SK-N-SH treated with all-trans-retinoic acid at 6 μM for 48 hours (cell line): Measurements from ENCODE around the gene DAB2.

Experiments used
- ATAC-seq: fragments of 200-7000 bp; cut with Tn5 transposase; 3 replicates; pipeline ENCODE4 v1.9.1; 2020; ENCODE audit warnings: mild to moderate bottlenecking, moderate library complexity
- ARNTL ChIP-seq: fragments of 450-650 bp; formaldehyde crosslinking; IDR thresholded peaks from 2 replicates; pipeline ENCODE4 v1.5.0; 2020; ENCODE audit warnings: low read depth, mild to moderate bottlenecking, moderate library complexity, borderline replicate concordance
- BACH2 ChIP-seq: fragments of 250-450 bp; sonication (Bioruptor Pico); IDR thresholded peaks from 2 replicates; pipeline ENCODE4 v1.9.0; 2021; ENCODE audit warnings: mild to moderate bottlenecking, borderline replicate concordance
- CSDC2 ChIP-seq: fragments of 250-450 bp; sonication (Bioruptor Pico); IDR thresholded peaks from 2 replicates; pipeline ENCODE4 v1.5.0; 2020; ENCODE audit warnings: mild to moderate bottlenecking, moderate library complexity
- ESRRG ChIP-seq: fragments of 250-450 bp; sonication (Bioruptor Pico); IDR thresholded peaks from 2 replicates; pipeline ENCODE4 v1.6.1; 2021; ENCODE audit warnings: mild to moderate bottlenecking
- GLIS3 ChIP-seq: fragments of 250-450 bp; sonication (Bioruptor Pico); IDR thresholded peaks from 2 replicates; pipeline ENCODE4 v1.5.0; 2020; ENCODE audit warnings: mild to moderate bottlenecking, moderate library complexity
- ISL1 ChIP-seq: fragments of 250-450 bp; sonication (Bioruptor Pico); IDR thresholded peaks from 2 replicates; pipeline ENCODE4 v2.1.2; 2022; ENCODE audit warnings: mild to moderate bottlenecking, moderate library complexity
- OSR1 ChIP-seq: fragments of 250-450 bp; sonication (Bioruptor Pico); IDR thresholded peaks from 2 replicates; pipeline ENCODE4 v1.8.0; 2022; ENCODE audit warnings: moderate library complexity, mild to moderate bottlenecking, inconsistent platforms
- PPARA ChIP-seq: fragments of 250-450 bp; sonication (Bioruptor Pico); IDR thresholded peaks from 2 replicates; pipeline ENCODE4 v1.5.0; 2020; ENCODE audit warnings: mild to moderate bottlenecking, borderline replicate concordance
- RARB ChIP-seq: fragments of 250-450 bp; sonication (Bioruptor Pico); IDR thresholded peaks from 2 replicates; pipeline ENCODE4 v1.8.0; 2021; ENCODE audit warnings: mild to moderate bottlenecking, moderate library complexity
- SNAI2 ChIP-seq: fragments of 250-450 bp; sonication (Bioruptor Pico); IDR thresholded peaks from 2 replicates; pipeline ENCODE4 v1.5.0; 2020; ENCODE audit warnings: mild to moderate bottlenecking, moderate library complexity
- TOX ChIP-seq: fragments of 250-450 bp; sonication (Bioruptor Pico); IDR thresholded peaks from 2 replicates; pipeline ENCODE4 v1.8.0; 2021; ENCODE audit warnings: mild to moderate bottlenecking, moderate library complexity, borderline replicate concordance
- ZC3H10 ChIP-seq: fragments of 250-450 bp; sonication (Bioruptor Pico); IDR thresholded peaks from 2 replicates; pipeline ENCODE4 v1.5.1; 2021; ENCODE audit warnings: mild to moderate bottlenecking, moderate library complexity
- ZFP3 ChIP-seq: fragments of 250-450 bp; sonication (Bioruptor Pico); IDR thresholded peaks from 2 replicates; pipeline ENCODE4 v1.5.0; 2020; ENCODE audit warnings: mild to moderate bottlenecking, moderate library complexity
- ZFP30 ChIP-seq: fragments of 450-650 bp; formaldehyde crosslinking; IDR thresholded peaks from 2 replicates; pipeline ENCODE4 v1.5.0; 2022; ENCODE audit warnings: mild to moderate bottlenecking, moderate library complexity
- ZNF70 ChIP-seq: fragments of 450-650 bp; formaldehyde crosslinking; IDR thresholded peaks from 2 replicates; pipeline ENCODE4 v1.5.0; 2020; ENCODE audit warnings: mild to moderate bottlenecking, moderate library complexity
- ZNF8 ChIP-seq: fragments of 450-650 bp; formaldehyde crosslinking; IDR thresholded peaks from 2 replicates; pipeline ENCODE4 v1.5.0; 2020; ENCODE audit warnings: mild to moderate bottlenecking, moderate library complexity
- TF ChIP-seq, protein P1 (sequence below): fragments of 250-450 bp; sonication (Bioruptor Pico); IDR thresholded peaks from 2 replicates; pipeline ENCODE4 v1.8.0; 2021; ENCODE audit warnings: low read depth, mild to moderate bottlenecking, moderate library complexity, borderline replicate concordance
- TF ChIP-seq, protein P2 (sequence below): fragments of 250-450 bp; sonication (Bioruptor Pico); IDR thresholded peaks from 2 replicates; pipeline ENCODE4 v1.5.1; 2020; ENCODE audit warnings: low read depth, mild to moderate bottlenecking, moderate library complexity
- TF ChIP-seq, protein P3 (sequence below): fragments of 250-450 bp; sonication (Bioruptor Pico); IDR thresholded peaks from 2 replicates; pipeline ENCODE4 v1.5.1; 2021; ENCODE audit warnings: mild to moderate bottlenecking, moderate library complexity
- TF ChIP-seq, protein P4 (sequence below): fragments of 250-450 bp; sonication (Bioruptor Pico); IDR thresholded peaks from 2 replicates; pipeline ENCODE4 v1.8.0; 2020; ENCODE audit warnings: mild to moderate bottlenecking, moderate library complexity, borderline replicate concordance
- TF ChIP-seq, protein P5 (sequence below): fragments of 250-450 bp; sonication (Bioruptor Pico); IDR thresholded peaks from 2 replicates; pipeline ENCODE4 v1.5.0; 2020; ENCODE audit warnings: mild to moderate bottlenecking, moderate library complexity

Gene DAB2

DNA sequence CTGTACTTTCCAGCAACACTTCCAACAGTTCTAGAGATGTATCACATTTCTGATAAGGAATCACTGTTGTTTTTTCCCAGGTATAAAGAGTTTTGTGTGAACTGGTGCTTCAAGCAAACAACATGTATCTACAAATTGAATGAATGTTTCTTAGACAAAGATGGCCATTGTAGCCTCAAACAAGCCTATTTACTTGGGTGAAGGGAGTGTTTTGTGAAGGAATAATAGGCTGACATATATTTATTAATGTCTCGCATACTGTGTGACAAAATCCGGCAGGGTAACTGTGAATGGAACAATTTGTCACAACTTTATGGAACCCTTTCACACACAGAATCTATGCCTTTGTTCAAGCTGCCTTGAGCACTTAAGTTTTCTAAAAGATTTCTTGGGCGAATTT lies 24.8 kb upstream of the DAB2 start:
- no peak for ATAC-seq
- no peak for TF ChIP-seq PPARA (CRISPR knock-in tag)
- no peak for TF ChIP-seq ZNF70 (CRISPR knock-in tag)
- TF ChIP-seq, protein P1, sequence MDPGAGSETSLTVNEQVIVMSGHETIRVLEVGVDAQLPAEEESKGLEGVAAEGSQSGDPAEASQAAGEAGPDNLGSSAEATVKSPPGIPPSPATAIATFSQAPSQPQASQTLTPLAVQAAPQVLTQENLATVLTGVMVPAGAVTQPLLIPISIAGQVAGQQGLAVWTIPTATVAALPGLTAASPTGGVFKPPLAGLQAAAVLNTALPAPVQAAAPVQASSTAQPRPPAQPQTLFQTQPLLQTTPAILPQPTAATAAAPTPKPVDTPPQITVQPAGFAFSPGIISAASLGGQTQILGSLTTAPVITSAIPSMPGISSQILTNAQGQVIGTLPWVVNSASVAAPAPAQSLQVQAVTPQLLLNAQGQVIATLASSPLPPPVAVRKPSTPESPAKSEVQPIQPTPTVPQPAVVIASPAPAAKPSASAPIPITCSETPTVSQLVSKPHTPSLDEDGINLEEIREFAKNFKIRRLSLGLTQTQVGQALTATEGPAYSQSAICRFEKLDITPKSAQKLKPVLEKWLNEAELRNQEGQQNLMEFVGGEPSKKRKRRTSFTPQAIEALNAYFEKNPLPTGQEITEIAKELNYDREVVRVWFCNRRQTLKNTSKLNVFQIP (CRISPR knock-in tag), result no peak
- TF ChIP-seq, protein P2, sequence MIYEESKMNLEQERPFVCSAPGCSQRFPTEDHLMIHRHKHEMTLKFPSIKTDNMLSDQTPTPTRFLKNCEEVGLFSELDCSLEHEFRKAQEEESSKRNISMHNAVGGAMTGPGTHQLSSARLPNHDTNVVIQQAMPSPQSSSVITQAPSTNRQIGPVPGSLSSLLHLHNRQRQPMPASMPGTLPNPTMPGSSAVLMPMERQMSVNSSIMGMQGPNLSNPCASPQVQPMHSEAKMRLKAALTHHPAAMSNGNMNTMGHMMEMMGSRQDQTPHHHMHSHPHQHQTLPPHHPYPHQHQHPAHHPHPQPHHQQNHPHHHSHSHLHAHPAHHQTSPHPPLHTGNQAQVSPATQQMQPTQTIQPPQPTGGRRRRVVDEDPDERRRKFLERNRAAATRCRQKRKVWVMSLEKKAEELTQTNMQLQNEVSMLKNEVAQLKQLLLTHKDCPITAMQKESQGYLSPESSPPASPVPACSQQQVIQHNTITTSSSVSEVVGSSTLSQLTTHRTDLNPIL (CRISPR knock-in tag), result no peak
- no peak for TF ChIP-seq SNAI2 (CRISPR knock-in tag)
- TF ChIP-seq ESRRG (CRISPR knock-in tag), result no peak
- TF ChIP-seq ZC3H10 (CRISPR knock-in tag), result no peak
- no peak for TF ChIP-seq BACH2 (CRISPR knock-in tag)
- no peak for TF ChIP-seq ISL1 (CRISPR knock-in tag)
- no peak for TF ChIP-seq ARNTL (CRISPR knock-in tag)
- TF ChIP-seq, protein P3, sequence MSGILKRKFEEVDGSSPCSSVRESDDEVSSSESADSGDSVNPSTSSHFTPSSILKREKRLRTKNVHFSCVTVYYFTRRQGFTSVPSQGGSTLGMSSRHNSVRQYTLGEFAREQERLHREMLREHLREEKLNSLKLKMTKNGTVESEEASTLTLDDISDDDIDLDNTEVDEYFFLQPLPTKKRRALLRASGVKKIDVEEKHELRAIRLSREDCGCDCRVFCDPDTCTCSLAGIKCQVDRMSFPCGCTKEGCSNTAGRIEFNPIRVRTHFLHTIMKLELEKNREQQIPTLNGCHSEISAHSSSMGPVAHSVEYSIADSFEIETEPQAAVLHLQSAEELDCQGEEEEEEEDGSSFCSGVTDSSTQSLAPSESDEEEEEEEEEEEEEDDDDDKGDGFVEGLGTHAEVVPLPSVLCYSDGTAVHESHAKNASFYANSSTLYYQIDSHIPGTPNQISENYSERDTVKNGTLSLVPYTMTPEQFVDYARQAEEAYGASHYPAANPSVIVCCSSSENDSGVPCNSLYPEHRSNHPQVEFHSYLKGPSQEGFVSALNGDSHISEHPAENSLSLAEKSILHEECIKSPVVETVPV, result no peak
- TF ChIP-seq TOX (CRISPR knock-in tag), result no peak
- no peak for TF ChIP-seq ZFP30
- no peak for TF ChIP-seq ZNF8 (CRISPR knock-in tag)
- TF ChIP-seq, protein P4, sequence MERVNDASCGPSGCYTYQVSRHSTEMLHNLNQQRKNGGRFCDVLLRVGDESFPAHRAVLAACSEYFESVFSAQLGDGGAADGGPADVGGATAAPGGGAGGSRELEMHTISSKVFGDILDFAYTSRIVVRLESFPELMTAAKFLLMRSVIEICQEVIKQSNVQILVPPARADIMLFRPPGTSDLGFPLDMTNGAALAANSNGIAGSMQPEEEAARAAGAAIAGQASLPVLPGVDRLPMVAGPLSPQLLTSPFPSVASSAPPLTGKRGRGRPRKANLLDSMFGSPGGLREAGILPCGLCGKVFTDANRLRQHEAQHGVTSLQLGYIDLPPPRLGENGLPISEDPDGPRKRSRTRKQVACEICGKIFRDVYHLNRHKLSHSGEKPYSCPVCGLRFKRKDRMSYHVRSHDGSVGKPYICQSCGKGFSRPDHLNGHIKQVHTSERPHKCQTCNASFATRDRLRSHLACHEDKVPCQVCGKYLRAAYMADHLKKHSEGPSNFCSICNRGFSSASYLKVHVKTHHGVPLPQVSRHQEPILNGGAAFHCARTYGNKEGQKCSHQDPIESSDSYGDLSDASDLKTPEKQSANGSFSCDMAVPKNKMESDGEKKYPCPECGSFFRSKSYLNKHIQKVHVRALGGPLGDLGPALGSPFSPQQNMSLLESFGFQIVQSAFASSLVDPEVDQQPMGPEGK (CRISPR knock-in tag), result no peak
- no peak for TF ChIP-seq OSR1 (CRISPR knock-in tag)
- TF ChIP-seq RARB (CRISPR knock-in tag), result no peak
- no peak for TF ChIP-seq CSDC2 (CRISPR knock-in tag)
- TF ChIP-seq, all 23 proteins: peak for 0

DNA sequence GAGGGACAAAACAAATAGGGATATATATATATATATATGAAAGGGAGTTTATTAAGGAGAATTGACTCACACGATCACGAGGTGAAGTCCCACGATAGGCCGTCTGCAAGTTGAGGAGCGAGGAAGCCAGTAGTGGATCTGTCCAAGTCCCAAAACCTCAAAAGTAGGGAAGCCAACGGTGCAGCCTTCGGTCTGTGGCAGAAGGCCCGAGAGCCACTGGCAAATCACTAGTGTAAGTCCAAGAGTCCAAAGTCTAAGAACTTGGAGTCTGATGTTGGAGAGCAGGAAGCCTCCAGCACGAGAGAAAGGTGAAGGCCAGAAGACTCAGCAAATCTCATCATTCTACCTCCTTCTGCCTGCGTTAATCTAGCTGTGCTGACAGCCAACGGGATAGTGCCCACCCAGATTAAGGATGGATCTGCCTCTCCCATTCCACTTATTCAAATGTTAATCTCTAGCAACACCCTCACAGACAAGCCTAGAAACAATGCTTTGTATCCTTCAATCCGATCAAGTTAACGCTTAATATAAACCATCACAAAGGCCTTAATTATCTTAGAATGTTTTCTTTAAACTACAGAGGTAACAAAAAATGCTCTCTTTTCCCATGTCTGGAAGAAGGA lies 23.8 kb upstream of the DAB2 start:
- TF ChIP-seq ZC3H10 (CRISPR knock-in tag), result no peak
- no peak for TF ChIP-seq PPARA (CRISPR knock-in tag)
- TF ChIP-seq ZFP3, result no peak
- TF ChIP-seq, protein P1 (CRISPR knock-in tag), result no peak
- TF ChIP-seq ZFP30, result no peak
- no peak for TF ChIP-seq CSDC2 (CRISPR knock-in tag)
- no peak for TF ChIP-seq ARNTL (CRISPR knock-in tag)
- TF ChIP-seq GLIS3, result no peak
- TF ChIP-seq ISL1 (CRISPR knock-in tag), result no peak
- TF ChIP-seq, protein P3, result no peak
- TF ChIP-seq SNAI2 (CRISPR knock-in tag), result no peak
- TF ChIP-seq ZNF8 (CRISPR knock-in tag), result no peak
- TF ChIP-seq, protein P5, sequence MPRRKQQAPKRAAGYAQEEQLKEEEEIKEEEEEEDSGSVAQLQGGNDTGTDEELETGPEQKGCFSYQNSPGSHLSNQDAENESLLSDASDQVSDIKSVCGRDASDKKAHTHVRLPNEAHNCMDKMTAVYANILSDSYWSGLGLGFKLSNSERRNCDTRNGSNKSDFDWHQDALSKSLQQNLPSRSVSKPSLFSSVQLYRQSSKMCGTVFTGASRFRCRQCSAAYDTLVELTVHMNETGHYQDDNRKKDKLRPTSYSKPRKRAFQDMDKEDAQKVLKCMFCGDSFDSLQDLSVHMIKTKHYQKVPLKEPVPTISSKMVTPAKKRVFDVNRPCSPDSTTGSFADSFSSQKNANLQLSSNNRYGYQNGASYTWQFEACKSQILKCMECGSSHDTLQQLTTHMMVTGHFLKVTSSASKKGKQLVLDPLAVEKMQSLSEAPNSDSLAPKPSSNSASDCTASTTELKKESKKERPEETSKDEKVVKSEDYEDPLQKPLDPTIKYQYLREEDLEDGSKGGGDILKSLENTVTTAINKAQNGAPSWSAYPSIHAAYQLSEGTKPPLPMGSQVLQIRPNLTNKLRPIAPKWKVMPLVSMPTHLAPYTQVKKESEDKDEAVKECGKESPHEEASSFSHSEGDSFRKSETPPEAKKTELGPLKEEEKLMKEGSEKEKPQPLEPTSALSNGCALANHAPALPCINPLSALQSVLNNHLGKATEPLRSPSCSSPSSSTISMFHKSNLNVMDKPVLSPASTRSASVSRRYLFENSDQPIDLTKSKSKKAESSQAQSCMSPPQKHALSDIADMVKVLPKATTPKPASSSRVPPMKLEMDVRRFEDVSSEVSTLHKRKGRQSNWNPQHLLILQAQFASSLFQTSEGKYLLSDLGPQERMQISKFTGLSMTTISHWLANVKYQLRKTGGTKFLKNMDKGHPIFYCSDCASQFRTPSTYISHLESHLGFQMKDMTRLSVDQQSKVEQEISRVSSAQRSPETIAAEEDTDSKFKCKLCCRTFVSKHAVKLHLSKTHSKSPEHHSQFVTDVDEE (CRISPR knock-in tag), result no peak
- TF ChIP-seq, all 23 proteins: peak for 0
- no peak for ATAC-seq
